HCT116 (cell line): ENCODE results near the gene PNLIPRP3. TPM values are rescaled to one million over a fixed set of nuclear protein-coding genes. Genes with fewer than 3 reads are reported as not detected.

Experiments used
- ATAC-seq: fragments of 200-7000 bp; cut with Tn5 transposase; 2 replicates; pipeline ENCODE4 v1.9.1; 2020; ENCODE audit warnings: mild to moderate bottlenecking, moderate library complexity
- BruUV-seq: library from RNA; stranded (reverse); fragments of 400-500 nt; replicated peaks from 2 replicates; lab custom pipeline; 2021; lab: Mats Ljungman, UMichigan
- CTCF ChIA-PET: fragments of 300-600 bp; sonication (Branson Sonifier 250); formaldehyde crosslinking; loops from one replicate; lab custom pipeline; 2021; ENCODE audit warnings: antibody characterized with exemption; lab: Charles Lee
- POLR2A ChIA-PET: fragments of 300-600, 350-600 bp; sonication (Branson Sonifier 250); formaldehyde crosslinking; loops from one replicate; lab custom pipeline; 2021; ENCODE audit warnings: antibody characterized with exemption; lab: Charles Lee
- RAD21 ChIA-PET, 2 experiments: fragments of 300-600 bp; sonication (Branson Sonifier 250); formaldehyde crosslinking; loops; one replicate each; lab custom pipeline; 2023; ENCODE audit warnings: low total read pairs in 2 of 2; ENCODE audit not compliant: uncharacterized antibody in 2 of 2, unreplicated experiment in 2 of 2, low non-redundant PET in 1 of 2; lab: Charles Lee
- DNase-seq: peaks from one replicate; pipeline ENCODE4 v3.0.0-alpha.2; 2010; ENCODE audit warnings: low read depth, low spot score
- H2AFZ ChIP-seq: fragments of 200-600 bp; shearing (Covaris generic), sonication (generic); 2 replicates; pipeline ENCODE4 v1.6.1; 2017; ENCODE audit warnings: low read depth, mixed run types, mixed read lengths, antibody characterized with exemption, low read length; ENCODE audit not compliant: poor library complexity, severe bottlenecking
- H3K27ac ChIP-seq: 2 replicates; pipeline ENCODE4 v1.5.1; 2012; ENCODE audit warnings: low read depth, low read length
- H3K27me3 ChIP-seq: fragments of 200-600 bp; sonication (generic); 2 replicates; pipeline ENCODE4 v1.6.1; 2016; ENCODE audit warnings: mixed run types, low read length, mixed read lengths; ENCODE audit not compliant: insufficient read depth
- H3K36me3 ChIP-seq, 2 experiments: fragments of 200-500 bp in 1 of 2; fragments of 200-600 bp in 1 of 2; sonication (Bioruptor generic) in 1 of 2; sonication (generic) in 1 of 2; 2 replicates each; pipeline versions ENCODE4 v1.5.1 to v1.6.1; 2014 to 2016; ENCODE audit warnings: low read length in 2 of 2, inconsistent platforms in 1 of 2, mixed read lengths in 1 of 2, mixed run types in 1 of 2; ENCODE audit not compliant: insufficient read depth in 2 of 2, control insufficient read depth in 1 of 2
- H3K4me1 ChIP-seq, 2 experiments: fragments of 200-600 bp in 1 of 2; sonication (generic) in 1 of 2; 2 replicates each; pipeline versions ENCODE4 v1.5.1 to v1.6.1; 2012 to 2017; ENCODE audit warnings: low read length in 2 of 2, inconsistent platforms in 1 of 2, mild to moderate bottlenecking in 1 of 2, mixed read lengths in 1 of 2, mixed run types in 1 of 2, moderate library complexity in 1 of 2; ENCODE audit not compliant: insufficient read depth in 2 of 2, control insufficient read depth in 1 of 2
- H3K4me2 ChIP-seq: fragments of 200-600 bp; sonication (generic); 2 replicates; pipeline ENCODE4 v1.6.1; 2017; ENCODE audit warnings: mixed run types, low read length, mixed read lengths
- H3K4me3 ChIP-seq, 2 experiments: fragments of 200-600 bp in 1 of 2; sonication (generic) in 1 of 2; replicated peaks in 1 of 2; 2 replicates each; pipeline ENCODE4 v1.5.1; 2011 to 2016; ENCODE audit warnings: low read length in 2 of 2, control low read depth in 1 of 2, low read depth in 1 of 2, mild to moderate bottlenecking in 1 of 2, mixed read lengths in 1 of 2, mixed run types in 1 of 2
- H3K79me2 ChIP-seq: fragments of 200-600 bp; sonication (generic); 2 replicates; pipeline ENCODE4 v1.6.1; 2017; ENCODE audit warnings: mild to moderate bottlenecking, mixed run types, low read length, moderate library complexity, mixed read lengths; ENCODE audit not compliant: insufficient read depth
- H3K9ac ChIP-seq: fragments of 200-600 bp; sonication (generic); 2 replicates; pipeline ENCODE4 v1.6.1; 2016; ENCODE audit warnings: low read length, mixed read lengths
- H3K9me2 ChIP-seq: fragments of 200-600 bp; sonication (generic), shearing (Covaris generic); 2 replicates; pipeline ENCODE4 v1.6.1; 2017; ENCODE audit warnings: mixed run types, mild to moderate bottlenecking, moderate library complexity; ENCODE audit not compliant: insufficient read depth
- H3K9me3 ChIP-seq, 2 experiments: fragments of 200-500 bp in 1 of 2; fragments of 200-600 bp in 1 of 2; sonication (Bioruptor generic) in 1 of 2; sonication (generic) in 1 of 2; 2 replicates each; pipeline ENCODE4 v1.6.1; 2014 to 2017; ENCODE audit warnings: low read length in 2 of 2, mixed read lengths in 2 of 2, inconsistent platforms in 1 of 2, low read depth in 1 of 2, mild to moderate bottlenecking in 1 of 2, mixed run types in 1 of 2, moderate library complexity in 1 of 2; ENCODE audit not compliant: control insufficient read depth in 1 of 2, insufficient read depth in 1 of 2
- H4K20me1 ChIP-seq: fragments of 200-600 bp; sonication (generic), shearing (Covaris generic); 2 replicates; pipeline ENCODE4 v1.6.1; 2017; ENCODE audit warnings: mixed run types, mild to moderate bottlenecking, moderate library complexity; ENCODE audit not compliant: insufficient read depth
- CEBPB ChIP-seq: IDR thresholded peaks from 2 replicates; pipeline ENCODE4 v1.6.1; 2012; ENCODE audit warnings: low read depth
- EGR1 ChIP-seq: IDR thresholded peaks from 2 replicates; pipeline ENCODE4 v1.6.1; 2012; ENCODE audit warnings: low read depth
- ELF1 ChIP-seq: IDR thresholded peaks from 2 replicates; pipeline ENCODE4 v1.6.1; 2012; ENCODE audit warnings: low read depth, borderline replicate concordance
- EZH2phosphoT487 ChIP-seq: fragments of 200-600 bp; IDR thresholded peaks from 2 replicates; pipeline ENCODE4 v1.6.1; 2018; ENCODE audit warnings: antibody characterized with exemption, borderline replicate concordance
- JUND ChIP-seq: IDR thresholded peaks from 2 replicates; pipeline ENCODE4 v1.6.1; 2012
- POLR2A ChIP-seq: IDR thresholded peaks from 2 replicates; pipeline ENCODE4 v1.7.0; 2011; ENCODE audit warnings: borderline replicate concordance; ENCODE audit not compliant: insufficient read depth, insufficient read length; ENCODE audit errors: extremely low read depth
- POLR2AphosphoS5 ChIP-seq: IDR thresholded peaks from 2 replicates; pipeline ENCODE4 v1.6.1; 2011; ENCODE audit warnings: mild to moderate bottlenecking, low read depth, low read length, moderate library complexity
- RAD21 ChIP-seq: IDR thresholded peaks from 2 replicates; pipeline ENCODE4 v1.6.1; 2012; ENCODE audit warnings: low read depth, mild to moderate bottlenecking
- SIN3A ChIP-seq: IDR thresholded peaks from 2 replicates; pipeline ENCODE4 v1.6.1; 2012; ENCODE audit warnings: low read depth
- SP1 ChIP-seq: IDR thresholded peaks from 2 replicates; pipeline ENCODE4 v1.6.1; 2012; ENCODE audit warnings: low read depth
- SRF ChIP-seq: IDR thresholded peaks from 2 replicates; pipeline ENCODE4 v1.6.1; 2012; ENCODE audit warnings: low read depth
- TCF7L2 ChIP-seq: IDR thresholded peaks from 2 replicates; pipeline ENCODE4 v1.7.0; 2011; ENCODE audit warnings: borderline replicate concordance, inconsistent platforms; ENCODE audit not compliant: insufficient read depth, insufficient read length; ENCODE audit errors: extremely low read depth
- YY1 ChIP-seq: IDR thresholded peaks from 2 replicates; pipeline ENCODE4 v1.6.1; 2011; ENCODE audit warnings: low read length, low read depth, moderate library complexity, mild to moderate bottlenecking; ENCODE audit not compliant: insufficient replicate concordance; ENCODE audit errors: extremely low read depth
- ZFX ChIP-seq: fragments of 450-650 bp; IDR thresholded peaks from 2 replicates; pipeline ENCODE4 v1.6.1; 2017
- ZNF274 ChIP-seq: fragments of 200-500 bp; sonication (Bioruptor generic); IDR thresholded peaks from 2 replicates; pipeline ENCODE4 v1.6.1; 2014; ENCODE audit warnings: mild to moderate bottlenecking, low read depth, low read length, inconsistent platforms
- intact Hi-C: fragments of 100-400 bp; cut with micrococcal nuclease; formaldehyde crosslinking; loops from 2 replicates; pipeline ENCODE4 v1.10.0; 2022
- total RNA-seq: library from RNA; stranded (reverse); gene quantifications from one replicate; pipeline ENCODE4 v1.2.1, GENCODE V29; 2021; ENCODE audit not compliant: unreplicated experiment
- TF ChIP-seq, protein P1 (sequence below), 3 experiments: fragments of 200-600 bp in 1 of 3; sonication (generic) in 1 of 3; IDR thresholded peaks in 2 of 3; conservative IDR thresholded peaks in 1 of 3; 2 replicates each; pipeline ENCODE4 v1.5.1; 2012 to 2017; ENCODE audit warnings: low read depth in 2 of 3, low read length in 2 of 3, antibody characterized with exemption in 1 of 3, borderline replicate concordance in 1 of 3, control low read depth in 1 of 3, mild to moderate bottlenecking in 1 of 3, mixed read lengths in 1 of 3, mixed run types in 1 of 3, moderate library complexity in 1 of 3; ENCODE audit not compliant: insufficient read depth in 1 of 3
- TF ChIP-seq, protein P2 (sequence below): IDR thresholded peaks from 2 replicates; pipeline ENCODE4 v1.6.1; 2012; ENCODE audit warnings: low read depth
- TF ChIP-seq, protein P3 (sequence below): IDR thresholded peaks from 2 replicates; pipeline ENCODE4 v1.6.1; 2012

The PNLIPRP3 gene
- total RNA-seq, 1 experiment from 2014 or later: not detected

DNA sequence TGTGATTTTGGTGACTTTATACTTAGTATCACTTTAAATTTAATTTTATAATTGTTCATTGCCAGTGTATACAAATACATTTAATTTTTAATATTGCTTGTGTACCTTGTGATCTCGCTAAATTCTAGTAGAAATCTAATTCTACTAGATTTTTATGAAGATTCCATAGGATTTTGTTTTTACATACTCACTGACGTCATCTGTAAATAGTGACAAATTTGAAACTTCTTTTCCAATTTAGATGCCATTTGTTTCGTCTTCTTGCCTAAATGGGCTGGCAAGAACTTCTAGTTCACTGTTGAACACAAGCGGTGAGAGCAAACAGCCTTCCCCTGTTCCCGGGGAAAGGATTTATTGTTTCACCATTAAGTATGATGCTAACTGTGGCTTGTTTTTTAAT is 17.3 kb upstream of the PNLIPRP3 start:
- TF ChIP-seq EZH2phosphoT487 (no peak), JUND (no peak), EGR1 (no peak), ZFX (no peak), POLR2AphosphoS5 (no peak), ELF1 (no peak), POLR2A (no peak), RAD21 (no peak), ZNF274 (no peak), SIN3A (no peak), SRF (no peak), YY1 (no peak), SP1 (no peak), CEBPB (no peak), TCF7L2 (no peak)
- TF ChIP-seq, protein P1, sequence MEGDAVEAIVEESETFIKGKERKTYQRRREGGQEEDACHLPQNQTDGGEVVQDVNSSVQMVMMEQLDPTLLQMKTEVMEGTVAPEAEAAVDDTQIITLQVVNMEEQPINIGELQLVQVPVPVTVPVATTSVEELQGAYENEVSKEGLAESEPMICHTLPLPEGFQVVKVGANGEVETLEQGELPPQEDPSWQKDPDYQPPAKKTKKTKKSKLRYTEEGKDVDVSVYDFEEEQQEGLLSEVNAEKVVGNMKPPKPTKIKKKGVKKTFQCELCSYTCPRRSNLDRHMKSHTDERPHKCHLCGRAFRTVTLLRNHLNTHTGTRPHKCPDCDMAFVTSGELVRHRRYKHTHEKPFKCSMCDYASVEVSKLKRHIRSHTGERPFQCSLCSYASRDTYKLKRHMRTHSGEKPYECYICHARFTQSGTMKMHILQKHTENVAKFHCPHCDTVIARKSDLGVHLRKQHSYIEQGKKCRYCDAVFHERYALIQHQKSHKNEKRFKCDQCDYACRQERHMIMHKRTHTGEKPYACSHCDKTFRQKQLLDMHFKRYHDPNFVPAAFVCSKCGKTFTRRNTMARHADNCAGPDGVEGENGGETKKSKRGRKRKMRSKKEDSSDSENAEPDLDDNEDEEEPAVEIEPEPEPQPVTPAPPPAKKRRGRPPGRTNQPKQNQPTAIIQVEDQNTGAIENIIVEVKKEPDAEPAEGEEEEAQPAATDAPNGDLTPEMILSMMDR (IDR thresholded peaks at IDR 0.05 in 2 of 3, conservative IDR thresholded peaks at IDR 0.05 in 1 of 3; ENCODE audit: borderline replicate concordance in 1 of 3, insufficient read depth in 1 of 3, low read depth in 2 of 3, low read length in 2 of 3): no peak
- TF ChIP-seq, protein P2, sequence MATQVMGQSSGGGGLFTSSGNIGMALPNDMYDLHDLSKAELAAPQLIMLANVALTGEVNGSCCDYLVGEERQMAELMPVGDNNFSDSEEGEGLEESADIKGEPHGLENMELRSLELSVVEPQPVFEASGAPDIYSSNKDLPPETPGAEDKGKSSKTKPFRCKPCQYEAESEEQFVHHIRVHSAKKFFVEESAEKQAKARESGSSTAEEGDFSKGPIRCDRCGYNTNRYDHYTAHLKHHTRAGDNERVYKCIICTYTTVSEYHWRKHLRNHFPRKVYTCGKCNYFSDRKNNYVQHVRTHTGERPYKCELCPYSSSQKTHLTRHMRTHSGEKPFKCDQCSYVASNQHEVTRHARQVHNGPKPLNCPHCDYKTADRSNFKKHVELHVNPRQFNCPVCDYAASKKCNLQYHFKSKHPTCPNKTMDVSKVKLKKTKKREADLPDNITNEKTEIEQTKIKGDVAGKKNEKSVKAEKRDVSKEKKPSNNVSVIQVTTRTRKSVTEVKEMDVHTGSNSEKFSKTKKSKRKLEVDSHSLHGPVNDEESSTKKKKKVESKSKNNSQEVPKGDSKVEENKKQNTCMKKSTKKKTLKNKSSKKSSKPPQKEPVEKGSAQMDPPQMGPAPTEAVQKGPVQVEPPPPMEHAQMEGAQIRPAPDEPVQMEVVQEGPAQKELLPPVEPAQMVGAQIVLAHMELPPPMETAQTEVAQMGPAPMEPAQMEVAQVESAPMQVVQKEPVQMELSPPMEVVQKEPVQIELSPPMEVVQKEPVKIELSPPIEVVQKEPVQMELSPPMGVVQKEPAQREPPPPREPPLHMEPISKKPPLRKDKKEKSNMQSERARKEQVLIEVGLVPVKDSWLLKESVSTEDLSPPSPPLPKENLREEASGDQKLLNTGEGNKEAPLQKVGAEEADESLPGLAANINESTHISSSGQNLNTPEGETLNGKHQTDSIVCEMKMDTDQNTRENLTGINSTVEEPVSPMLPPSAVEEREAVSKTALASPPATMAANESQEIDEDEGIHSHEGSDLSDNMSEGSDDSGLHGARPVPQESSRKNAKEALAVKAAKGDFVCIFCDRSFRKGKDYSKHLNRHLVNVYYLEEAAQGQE: no peak
- TF ChIP-seq, protein P3, sequence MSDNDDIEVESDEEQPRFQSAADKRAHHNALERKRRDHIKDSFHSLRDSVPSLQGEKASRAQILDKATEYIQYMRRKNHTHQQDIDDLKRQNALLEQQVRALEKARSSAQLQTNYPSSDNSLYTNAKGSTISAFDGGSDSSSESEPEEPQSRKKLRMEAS: no peak
- TF ChIP-seq, all 23 proteins: peak for 0
- no peak for ATAC-seq
- no TSS peak for BruUV-seq
- H2AFZ ChIP-seq: no peak overlapping the region
- no peaks in the 10 kb centered on the region for H3K79me2 ChIP-seq
- no peaks in the 10 kb centered on the region for H3K9me2 ChIP-seq
- no peak for DNase-seq
- H3K27me3 ChIP-seq: peaks cover 75% of the 10 kb centered on the region
- H4K20me1 ChIP-seq: no peaks in the 10 kb centered on the region
- no peak overlapping the region for H3K27ac ChIP-seq
- ChIA-PET POLR2A (no interaction called here), CTCF (no interaction called here), RAD21 (no interaction called here)
- no peaks in the 10 kb centered on the region for H3K9me3 ChIP-seq
- no peak overlapping the region for H3K4me3 ChIP-seq
- no peaks in the 10 kb centered on the region for H3K36me3 ChIP-seq
- H3K9ac ChIP-seq: no peak overlapping the region
- intact Hi-C loops: no loop called here
- no peak overlapping the region for H3K4me2 ChIP-seq
- H3K4me1 ChIP-seq: no peaks in the 10 kb centered on the region
